Motor neuron (in vitro differentiated cells): ENCODE data around the gene DSTN. TPM values are rescaled to one million over a fixed set of nuclear protein-coding genes. Genes with fewer than 3 reads are reported as not detected.
A peak's percentile ranks its signal among the peaks of the same experiment; 100 is the strongest.

ENCODE experiments used
- ATAC-seq, 8 experiments: fragments of 200-7000 bp; cut with Tn5 transposase; replicated peaks in 6 of 8; 2 replicates each; pipeline ENCODE4 v1.8.0; 2021; ENCODE audit warnings: mild to moderate bottlenecking in 8 of 8, moderate library complexity in 8 of 8
- H3K27ac ChIP-seq, 2 donors: fragments of 250-450 bp; sonication (Bioruptor Pico); 2 replicates each; pipeline ENCODE4 v1.9.0; 2021; ENCODE audit warnings: antibody characterized with exemption in 2 of 2, mild to moderate bottlenecking in 2 of 2, moderate library complexity in 1 of 2
- H3K4me1 ChIP-seq, 2 donors: fragments of 250-450 bp; sonication (Bioruptor Pico); replicated peaks in 1 of 2; 2 replicates each; pipeline ENCODE4 v1.6.1; 2021; ENCODE audit warnings: antibody characterized with exemption in 2 of 2, mild to moderate bottlenecking in 2 of 2, moderate library complexity in 1 of 2
- H3K4me3 ChIP-seq, 5 donors: fragments of 250-450 bp; sonication (Bioruptor Pico); 2 replicates each; pipeline ENCODE4 v1.9.0; 2021; ENCODE audit warnings: antibody characterized with exemption in 5 of 5, mild to moderate bottlenecking in 5 of 5, moderate library complexity in 4 of 5
- WGBS, 10 experiments: fragments of 450-650 bp; shearing (Covaris generic); methylation state at CpG; one replicate each; pipeline ENCODE4 v1.0.0; 2022; 5-methylcytosine and 5-hydroxymethylcytosine counted together
- in situ Hi-C, 9 experiments: fragments of 400-800 bp; cut with MboI; loops; one replicate each; pipeline ENCODE4 v1.15.0; 2021; ENCODE audit warnings: low sequenced_read_pairs in 9 of 9, low pct_unique_long_range_greater_than_20kb in 2 of 9; ENCODE audit not compliant: unreplicated experiment in 9 of 9
- total RNA-seq, 8 experiments: library from RNA; unstranded; fragments of 300-600 nt; gene quantifications; 2 replicates each; pipeline versions ENCODE4 v1.2.3 to v1.2.4, GENCODE V29; 2022

The DSTN gene
- total RNA-seq, 8 experiments from 2014 or later: 143 to 386 (median 172) TPM

GRCh38 chr20:17650301-17651128 is 80.6 kb downstream of the DSTN start:
- H3K27ac ChIP-seq: no peak overlapping the region
- peak in 2 of 8 experiments; percentile 22 to 69 for ATAC-seq
- in situ Hi-C loops: loop anchor here in 4 of 9 experiments (25.0 kb wide), 3 partner anchors 237 to 312 kb away; partner anchors contain the start of genes MGME1 (in 1 of the 4) and SNX5 (in 1 of the 4)
- H3K4me3 ChIP-seq: no peak overlapping the region
- peaks cover 7 to 15% of the 10 kb centered on the region in 2 donors for H3K4me1 ChIP-seq
- WGBS, 10 experiments: 43 to 100% (median 80%) methylated on average over 1 to 6 of the region's 12 CpGs; no CpG with 5 or more reads in 3 of the 10 experiments

GRCh38 chr20:17651129-17651759 is 81.4 kb downstream of the DSTN start:
- WGBS, 10 experiments: 0 to 100% (median 44%) methylated on average over 1 to 6 of the region's 11 CpGs; no CpG with 5 or more reads in 2 of the 10 experiments
- peaks cover 5 to 7% of the 10 kb centered on the region in 2 donors for H3K4me1 ChIP-seq
- no peak overlapping the region for H3K4me3 ChIP-seq
- no peak overlapping the region for H3K27ac ChIP-seq
- peak in 3 of 8 experiments; percentile 5 to 30 (median 8) for ATAC-seq
- in situ Hi-C loops: loop anchor here in 4 of 9 experiments (25.0 kb wide), 3 partner anchors 236 to 311 kb away; partner anchors contain the start of genes MGME1 (in 1 of the 4) and SNX5 (in 1 of the 4)

GRCh38 chr20:17651760-17652388 is 82.0 kb downstream of the DSTN start:
- 100% methylated on average over 1 of the region's 2 CpGs; no CpG with 5 or more reads in 8 of the 10 experiments for WGBS, 10 experiments
- Histone ChIP-seq H3K4me3 (no peak overlapping the region), H3K27ac (no peak overlapping the region), H3K4me1 (peaks cover 0 to 1% of the 10 kb centered on the region in 2 donors)
- ATAC-seq: peak in 3 of 8 experiments; percentile 17 to 33 (median 22)
- in situ Hi-C loops: loop anchor here in 4 of 9 experiments (25.0 kb wide), 3 partner anchors 235 to 310 kb away; partner anchors contain the start of genes MGME1 (in 1 of the 4) and SNX5 (in 1 of the 4)

- in situ Hi-C loops: loop anchor here in 4 of 9 experiments (25.0 kb wide), 3 partner anchors 235 to 310 kb away; partner anchors contain the start of genes MGME1 (in 1 of the 4) and SNX5 (in 1 of the 4)
- H3K27ac ChIP-seq: no peak overlapping the region
- no peak overlapping the region for H3K4me3 ChIP-seq
- no peaks in the 10 kb centered on the region for H3K4me1 ChIP-seq
- 50 to 89% (median 80%) methylated on average over 1 to 6 of the region's 10 CpGs; no CpG with 5 or more reads in 5 of the 10 experiments for WGBS, 10 experiments
- ATAC-seq: peak in 2 of 8 experiments; percentile 15 to 25
Observed at GRCh38 chr20:17652411-17652810, 82.5 kb downstream of the DSTN start.

GRCh38 chr20:17653835-17654648 is 84.2 kb downstream of the DSTN start:
- no peak for ATAC-seq
- H3K4me3 ChIP-seq: no peak overlapping the region
- in situ Hi-C loops: loop anchor here in 4 of 9 experiments (25.0 kb wide), 3 partner anchors 233 to 308 kb away; partner anchors contain the start of genes MGME1 (in 1 of the 4) and SNX5 (in 1 of the 4)
- H3K4me1 ChIP-seq: no peaks in the 10 kb centered on the region
- H3K27ac ChIP-seq: no peak overlapping the region
- 86 to 100% (median 98%) methylated on average over 1 to 6 of the region's 11 CpGs; no CpG with 5 or more reads in 3 of the 10 experiments for WGBS, 10 experiments

- in situ Hi-C loops: loop anchor here in 4 of 9 experiments (25.0 kb wide), 3 partner anchors 233 to 308 kb away; partner anchors contain the start of genes MGME1 (in 1 of the 4) and SNX5 (in 1 of the 4)
- 17 to 100% (median 51%) methylated on average over 1 to 7 of the region's 7 CpGs for WGBS, 10 experiments
- no peak for ATAC-seq
- no peaks in the 10 kb centered on the region for H3K4me1 ChIP-seq
- no peak overlapping the region for H3K27ac ChIP-seq
- H3K4me3 ChIP-seq: no peak overlapping the region
Observed at GRCh38 chr20:17654649-17655285, 84.9 kb downstream of the DSTN start.

GRCh38 chr20:17655286-17655651 is 85.4 kb downstream of the DSTN start:
- in situ Hi-C loops: loop anchor here in 4 of 9 experiments (25.0 kb wide), 3 partner anchors 232 to 307 kb away; partner anchors contain the start of genes MGME1 (in 1 of the 4) and SNX5 (in 1 of the 4)
- WGBS, 10 experiments: 61 to 96% (median 83%) methylated on average over 2 to 7 of the region's 7 CpGs; no CpG with 5 or more reads in 2 of the 10 experiments
- no peak overlapping the region for H3K27ac ChIP-seq
- H3K4me3 ChIP-seq: no peak overlapping the region
- ATAC-seq: peak in 1 of 8 experiments; percentile 61
- no peaks in the 10 kb centered on the region for H3K4me1 ChIP-seq

GRCh38 chr20:17655865-17656479 is 86.1 kb downstream of the DSTN start:
- in situ Hi-C loops: loop anchor here in 4 of 9 experiments (25.0 kb wide), 3 partner anchors 231 to 306 kb away; partner anchors contain the start of genes MGME1 (in 1 of the 4) and SNX5 (in 1 of the 4)
- Histone ChIP-seq H3K4me3 (no peak overlapping the region), H3K27ac (no peak overlapping the region), H3K4me1 (no peaks in the 10 kb centered on the region)
- ATAC-seq: peak in 2 of 8 experiments; percentile 39 to 58
- 47 to 100% (median 91%) methylated on average over 1 to 9 of the region's 11 CpGs; no CpG with 5 or more reads in 1 of the 10 experiments for WGBS, 10 experiments

- in situ Hi-C loops: loop anchor here in 4 of 9 experiments (25.0 kb wide), 3 partner anchors 230 to 305 kb away; partner anchors contain the start of genes MGME1 (in 1 of the 4) and SNX5 (in 1 of the 4)
- H3K27ac ChIP-seq: no peak overlapping the region
- H3K4me3 ChIP-seq: no peak overlapping the region
- no peaks in the 10 kb centered on the region for H3K4me1 ChIP-seq
- WGBS, 10 experiments: 58 to 94% (median 77%) methylated on average over 3 to 9 of the region's 9 CpGs
- no peak for ATAC-seq
Observed at GRCh38 chr20:17657079-17657825, 87.4 kb downstream of the DSTN start.

GRCh38 chr20:17657898-17658647 is 88.2 kb downstream of the DSTN start:
- no peaks in the 10 kb centered on the region for H3K4me1 ChIP-seq
- H3K4me3 ChIP-seq: no peak overlapping the region
- no peak overlapping the region for H3K27ac ChIP-seq
- ATAC-seq: no peak
- WGBS, 10 experiments: 20 to 100% (median 88%) methylated on average over 1 to 9 of the region's 9 CpGs; no CpG with 5 or more reads in 1 of the 10 experiments
- in situ Hi-C loops: loop anchor here in 4 of 9 experiments (25.0 kb wide), 3 partner anchors 229 to 304 kb away; partner anchors contain the start of genes MGME1 (in 1 of the 4) and SNX5 (in 1 of the 4)
